Hepatocyte (in vitro differentiated cells): ENCODE measurements around the gene USP8. TPM values are rescaled to one million over a fixed set of nuclear protein-coding genes. Genes with fewer than 3 reads are reported as not detected.

ENCODE experiments used
- DNase-seq: peaks from one replicate; pipeline ENCODE4 v3.0.0-alpha.2; 2016; ENCODE audit warnings: low spot score
- H2AFZ ChIP-seq: fragments of 200-600 bp; sonication (generic); 2 replicates; pipeline ENCODE4 v1.6.0; 2016; ENCODE audit warnings: antibody characterized with exemption, mild to moderate bottlenecking
- H3K27ac ChIP-seq: fragments of 200-600 bp; sonication (generic); 2 replicates; pipeline ENCODE4 v1.5.1; 2016; ENCODE audit warnings: mild to moderate bottlenecking
- H3K27me3 ChIP-seq: fragments of 200-600 bp; sonication (generic); 2 replicates; pipeline ENCODE4 v1.6.1; 2016
- H3K36me3 ChIP-seq: fragments of 200-600 bp; sonication (generic); replicated peaks from 2 replicates; pipeline ENCODE4 v1.5.1; 2016; ENCODE audit warnings: low read depth; ENCODE audit not compliant: insufficient read depth
- H3K4me1 ChIP-seq: fragments of 200-600 bp; sonication (generic); 2 replicates; pipeline ENCODE4 v1.5.1; 2016; ENCODE audit warnings: mild to moderate bottlenecking, moderate library complexity; ENCODE audit not compliant: insufficient read depth
- H3K4me2 ChIP-seq: fragments of 200-600 bp; sonication (generic); 2 replicates; pipeline ENCODE4 v1.6.0; 2016
- H3K4me3 ChIP-seq: fragments of 200-600 bp; sonication (generic); 2 replicates; pipeline ENCODE4 v1.5.1; 2016; ENCODE audit warnings: mild to moderate bottlenecking
- H3K79me2 ChIP-seq: fragments of 200-600 bp; sonication (generic); 2 replicates; pipeline ENCODE4 v1.6.0; 2017; ENCODE audit warnings: mild to moderate bottlenecking
- H3K9me2 ChIP-seq: fragments of 200-600 bp; sonication (generic); replicated peaks from 2 replicates; pipeline ENCODE4 v1.6.0; 2017; ENCODE audit warnings: mild to moderate bottlenecking; ENCODE audit not compliant: insufficient read depth
- H3K9me3 ChIP-seq: fragments of 200-600 bp; sonication (generic); 2 replicates; pipeline ENCODE4 v1.5.1; 2016; ENCODE audit warnings: low read depth, mild to moderate bottlenecking
- H4K20me1 ChIP-seq: fragments of 200-600 bp; sonication (generic); 2 replicates; pipeline ENCODE4 v1.6.0; 2016; ENCODE audit warnings: mild to moderate bottlenecking; ENCODE audit not compliant: insufficient read depth, poor library complexity, severe bottlenecking
- CTCF ChIP-seq: fragments of 200-600 bp; sonication (generic); IDR thresholded peaks from 2 replicates; pipeline ENCODE4 v1.5.1; 2016; ENCODE audit warnings: antibody characterized with exemption, mild to moderate bottlenecking; ENCODE audit not compliant: poor library complexity
- EZH2 ChIP-seq: fragments of 200-600 bp; sonication (generic); IDR thresholded peaks from 2 replicates; pipeline ENCODE4 v1.6.1; 2016; ENCODE audit warnings: antibody characterized with exemption, mild to moderate bottlenecking, borderline replicate concordance
- EZH2phosphoT487 ChIP-seq: fragments of 200-600 bp; sonication (generic); IDR thresholded peaks from one replicate; pipeline ENCODE4 v1.6.1; 2018; ENCODE audit warnings: antibody characterized with exemption, mild to moderate bottlenecking, low read depth, moderate library complexity; ENCODE audit not compliant: unreplicated experiment, severe bottlenecking
- WGBS: methylation state at CpG from one replicate; pipeline ENCODE4 v1.1.6; 2016; ENCODE audit warnings: low lambda C conversion rate; ENCODE audit errors: missing lambda C conversion rate; 5-methylcytosine and 5-hydroxymethylcytosine counted together
- polyA plus RNA-seq: library from polyadenylated mRNA; unstranded; fragments of >200 nt; fragmentation: Nextera tagmentation; extraction: Ambion mirVana; gene quantifications from 2 replicates; pipeline ENCODE4 v1.2.1, GENCODE V29; 2016
- total RNA-seq: library from RNA; depleted of rRNA; stranded (reverse); fragments of >200 nt; gene quantifications from 2 replicates; pipeline ENCODE4 v1.2.3, GENCODE V29; 2014

Gene USP8
- total and polyA plus RNA-seq, 2 experiments from 2014 or later, result 46.8 to 79.9 TPM

GRCh38 chr15:50556642-50557371 lies 132.6 kb downstream of the USP8 start:
- Histone ChIP-seq H3K27me3 (no peaks in the 10 kb centered on the region), H3K36me3 (no peaks in the 10 kb centered on the region), H3K79me2 (no peaks in the 10 kb centered on the region), H3K27ac (no peak overlapping the region), H4K20me1 (no peaks in the 10 kb centered on the region), H3K4me3 (no peak overlapping the region), H3K4me2 (no peak overlapping the region), H3K9me3 (no peaks in the 10 kb centered on the region), H2AFZ (no peak overlapping the region), H3K9me2 (no peaks in the 10 kb centered on the region), H3K4me1 (no peaks in the 10 kb centered on the region)
- WGBS, result 98% methylated on average over 2 of the region's 2 CpGs
- TF ChIP-seq CTCF (no peak), EZH2 (no peak), EZH2phosphoT487 (no peak)
- no peak for DNase-seq

GRCh38 chr15:50558012-50558411 lies 133.8 kb downstream of the USP8 start:
- Histone ChIP-seq H3K79me2 (no peaks in the 10 kb centered on the region), H3K4me2 (no peak overlapping the region), H2AFZ (no peak overlapping the region), H3K9me2 (no peaks in the 10 kb centered on the region), H4K20me1 (no peaks in the 10 kb centered on the region), H3K9me3 (no peaks in the 10 kb centered on the region), H3K4me3 (no peak overlapping the region), H3K36me3 (no peaks in the 10 kb centered on the region), H3K4me1 (no peaks in the 10 kb centered on the region), H3K27me3 (no peaks in the 10 kb centered on the region), H3K27ac (no peak overlapping the region)
- DNase-seq, result no peak
- WGBS, result 96% methylated on average over 2 of the region's 2 CpGs
- TF ChIP-seq EZH2 (no peak), EZH2phosphoT487 (no peak), CTCF (no peak)

GRCh38 chr15:50562735-50563640 lies 138.8 kb downstream of the USP8 start:
- DNase-seq, result no peak
- Histone ChIP-seq H3K4me3 (no peak overlapping the region), H2AFZ (no peak overlapping the region), H3K9me3 (no peaks in the 10 kb centered on the region), H3K79me2 (no peaks in the 10 kb centered on the region), H3K4me1 (no peaks in the 10 kb centered on the region), H4K20me1 (no peaks in the 10 kb centered on the region), H3K36me3 (no peaks in the 10 kb centered on the region), H3K27ac (no peak overlapping the region), H3K9me2 (no peaks in the 10 kb centered on the region), H3K4me2 (no peak overlapping the region), H3K27me3 (no peaks in the 10 kb centered on the region)
- WGBS, result 85% methylated on average over 4 of the region's 4 CpGs
- TF ChIP-seq EZH2 (no peak), EZH2phosphoT487 (no peak), CTCF (no peak)
